WTC11 (cell line): ENCODE measurements around the gene PRR18.

ENCODE experiments used
- MYBL2 ChIP-seq: sonication (generic); formaldehyde crosslinking; IDR thresholded peaks from 2 replicates; pipeline ENCODE4 v1.8.1; 2023; ENCODE audit warnings: mild to moderate bottlenecking, moderate library complexity, missing genetic modification reagents
- NR3C1 ChIP-seq: sonication (generic); formaldehyde crosslinking; conservative IDR thresholded peaks from 2 replicates; pipeline ENCODE4 v1.8.1; 2023; ENCODE audit warnings: low read depth, mild to moderate bottlenecking, missing genetic modification reagents
- TF ChIP-seq, protein P1 (sequence below): fragments of 200-600 bp; IDR thresholded peaks from 2 replicates; pipeline ENCODE4 v1.8.0; 2022; ENCODE audit warnings: antibody characterized with exemption

- TF ChIP-seq MYBL2 (CRISPR knock-in tag) (no peak), NR3C1 (CRISPR knock-in tag) (no peak)
- TF ChIP-seq, protein P1, sequence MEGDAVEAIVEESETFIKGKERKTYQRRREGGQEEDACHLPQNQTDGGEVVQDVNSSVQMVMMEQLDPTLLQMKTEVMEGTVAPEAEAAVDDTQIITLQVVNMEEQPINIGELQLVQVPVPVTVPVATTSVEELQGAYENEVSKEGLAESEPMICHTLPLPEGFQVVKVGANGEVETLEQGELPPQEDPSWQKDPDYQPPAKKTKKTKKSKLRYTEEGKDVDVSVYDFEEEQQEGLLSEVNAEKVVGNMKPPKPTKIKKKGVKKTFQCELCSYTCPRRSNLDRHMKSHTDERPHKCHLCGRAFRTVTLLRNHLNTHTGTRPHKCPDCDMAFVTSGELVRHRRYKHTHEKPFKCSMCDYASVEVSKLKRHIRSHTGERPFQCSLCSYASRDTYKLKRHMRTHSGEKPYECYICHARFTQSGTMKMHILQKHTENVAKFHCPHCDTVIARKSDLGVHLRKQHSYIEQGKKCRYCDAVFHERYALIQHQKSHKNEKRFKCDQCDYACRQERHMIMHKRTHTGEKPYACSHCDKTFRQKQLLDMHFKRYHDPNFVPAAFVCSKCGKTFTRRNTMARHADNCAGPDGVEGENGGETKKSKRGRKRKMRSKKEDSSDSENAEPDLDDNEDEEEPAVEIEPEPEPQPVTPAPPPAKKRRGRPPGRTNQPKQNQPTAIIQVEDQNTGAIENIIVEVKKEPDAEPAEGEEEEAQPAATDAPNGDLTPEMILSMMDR, result no peak
These were observed 1.8 kb upstream of the PRR18 start for GRCh38 chr6:166309977-166310376.
